ENCODE data around the gene MACROD2. TPM values are rescaled to one million over a fixed set of nuclear protein-coding genes. Genes with fewer than 3 reads are reported as not detected.

The MACROD2 gene
- total and polyA plus RNA-seq, 2 donors (not counting 1 experiment from before 2014, with no cell fraction given): 5.3 to 6.7 TPM

- Mint-ChIP-seq H3K9me3 (ENCODE audit: insufficient read depth) (peaks cover 4% of the 10 kb centered on the region), H3K4me1 (no peaks in the 10 kb centered on the region), H3K27me3 (no peaks in the 10 kb centered on the region), H3K27ac (no peak overlapping the region), H3K4me3 (no peak overlapping the region)
- Histone ChIP-seq H3K4me3 (ENCODE audit: control extremely low read depth in 1 of 5, extremely low read depth in 1 of 5, insufficient read depth in 1 of 5, low read depth in 2 of 5, low read length in 4 of 5) (no peak overlapping the region), H4K20me1 (ENCODE audit: control insufficient read depth, insufficient read depth, low read length, poor library complexity, severe bottlenecking) (no peaks in the 10 kb centered on the region), H2AFZ (ENCODE audit: insufficient read depth, low read depth, low read length, poor library complexity, severe bottlenecking) (no peak overlapping the region), H3K9me3 (ENCODE audit: control extremely low read depth in 1 of 3, control insufficient read depth in 2 of 3, insufficient read depth in 1 of 3, low read length in 2 of 3) (no peaks in the 10 kb centered on the region), H3K27me3 (replicated peaks in 1 of 4; ENCODE audit: control extremely low read depth in 1 of 4, control insufficient read depth in 3 of 4, insufficient read depth in 4 of 4, low read length in 3 of 4) (no peaks in the 10 kb centered on the region), H3K4me2 (replicated peaks; ENCODE audit: low read depth, low read length, poor library complexity, severe bottlenecking) (no peak overlapping the region), H3K79me2 (ENCODE audit: control insufficient read depth, insufficient read depth, low read length) (no peaks in the 10 kb centered on the region), H3K27ac (ENCODE audit: low read length in 2 of 2) (no peak overlapping the region), H3K9ac (ENCODE audit: low read length) (no peak overlapping the region), H3K36me3 (replicated peaks in 1 of 2; ENCODE audit: control extremely low read depth in 1 of 2, control insufficient read depth in 1 of 2, extremely low read depth in 1 of 2, insufficient read depth in 2 of 2, low read length in 1 of 2) (no peaks in the 10 kb centered on the region), H3K4me1 (ENCODE audit: control insufficient read depth in 2 of 2, insufficient read depth in 2 of 2, low read length in 2 of 2) (no peaks in the 10 kb centered on the region)
- DNase-seq (no peak), ATAC-seq (ENCODE audit: low read depth) (no peak)
- no CpG with 5 or more reads among the region's 2 CpGs for WGBS (ENCODE audit: insufficient coverage)
- POLR2A ChIA-PET: no interaction called here
- no peak for TF ChIP-seq CTCF (IDR thresholded peaks at IDR 0.05)
- no peak for TF ChIP-seq EZH2 (IDR thresholded peaks at IDR 0.05; ENCODE audit: borderline replicate concordance, insufficient read depth, low read depth, low read length, poor library complexity, severe bottlenecking)
- intact Hi-C loops (cut with micrococcal nuclease): no loop called here
- CTCF ChIA-PET: no interaction called here
Observed at GRCh38 chr20:14644306-14645097, 649.2 kb downstream of the MACROD2 start.

- no CpG with 5 or more reads among the region's 1 CpG for WGBS (ENCODE audit: insufficient coverage)
- Histone ChIP-seq H3K9ac (ENCODE audit: low read length) (no peak overlapping the region), H3K9me3 (ENCODE audit: control extremely low read depth in 1 of 3, control insufficient read depth in 2 of 3, insufficient read depth in 1 of 3, low read length in 2 of 3) (no peaks in the 10 kb centered on the region), H3K79me2 (ENCODE audit: control insufficient read depth, insufficient read depth, low read length) (no peaks in the 10 kb centered on the region), H3K4me2 (replicated peaks; ENCODE audit: low read depth, low read length, poor library complexity, severe bottlenecking) (no peak overlapping the region), H3K4me1 (ENCODE audit: control insufficient read depth in 2 of 2, insufficient read depth in 2 of 2, low read length in 2 of 2) (no peaks in the 10 kb centered on the region), H4K20me1 (ENCODE audit: control insufficient read depth, insufficient read depth, low read length, poor library complexity, severe bottlenecking) (no peaks in the 10 kb centered on the region), H2AFZ (ENCODE audit: insufficient read depth, low read depth, low read length, poor library complexity, severe bottlenecking) (no peak overlapping the region), H3K36me3 (replicated peaks in 1 of 2; ENCODE audit: control extremely low read depth in 1 of 2, control insufficient read depth in 1 of 2, extremely low read depth in 1 of 2, insufficient read depth in 2 of 2, low read length in 1 of 2) (no peaks in the 10 kb centered on the region), H3K27me3 (replicated peaks in 1 of 4; ENCODE audit: control extremely low read depth in 1 of 4, control insufficient read depth in 3 of 4, insufficient read depth in 4 of 4, low read length in 3 of 4) (no peaks in the 10 kb centered on the region), H3K27ac (ENCODE audit: low read length in 2 of 2) (no peak overlapping the region), H3K4me3 (ENCODE audit: control extremely low read depth in 1 of 5, extremely low read depth in 1 of 5, insufficient read depth in 1 of 5, low read depth in 2 of 5, low read length in 4 of 5) (no peak overlapping the region)
- Mint-ChIP-seq H3K4me3 (no peak overlapping the region), H3K27me3 (no peaks in the 10 kb centered on the region), H3K27ac (no peak overlapping the region), H3K9me3 (ENCODE audit: insufficient read depth) (peaks cover 1% of the 10 kb centered on the region), H3K4me1 (no peaks in the 10 kb centered on the region)
- TF ChIP-seq CTCF (IDR thresholded peaks at IDR 0.05) (no peak), EZH2 (IDR thresholded peaks at IDR 0.05; ENCODE audit: borderline replicate concordance, insufficient read depth, low read depth, low read length, poor library complexity, severe bottlenecking) (no peak)
- DNase-seq: no peak
- POLR2A ChIA-PET: no interaction called here
- intact Hi-C loops (cut with micrococcal nuclease): no loop called here
- CTCF ChIA-PET: no interaction called here
- no peak for ATAC-seq (ENCODE audit: low read depth)
Observed at GRCh38 chr20:14647016-14647415, 651.7 kb downstream of the MACROD2 start.
